HepG2 (cell line): ENCODE results near the gene ZSCAN31. TPM values are rescaled to one million over a fixed set of nuclear protein-coding genes. Genes with fewer than 3 reads are reported as not detected.

Source experiments
- ADNP ChIP-seq: sonication (generic); formaldehyde crosslinking; IDR thresholded peaks from 2 replicates; pipeline ENCODE4 v1.4.0; 2020; ENCODE audit warnings: missing genetic modification reagents
- GZF1 ChIP-seq: sonication (generic); formaldehyde crosslinking; IDR thresholded peaks from 2 replicates; pipeline ENCODE4 v1.5.1; 2020; ENCODE audit warnings: mild to moderate bottlenecking, missing genetic modification reagents
- HNRNPL ChIP-seq: fragments of 200-400 bp; formaldehyde crosslinking; IDR thresholded peaks from 2 replicates; pipeline ENCODE4 v1.6.1; 2017; ENCODE audit warnings: mild to moderate bottlenecking, low read depth, low read length
- ISX ChIP-seq: sonication (generic); formaldehyde crosslinking; conservative IDR thresholded peaks from 2 replicates; pipeline ENCODE4 v1.5.0; 2020; ENCODE audit warnings: missing genetic modification reagents
- KDM6A ChIP-seq: IDR thresholded peaks from 2 replicates; pipeline ENCODE4 v1.6.1; 2016; ENCODE audit warnings: low read depth
- MTA3 ChIP-seq: sonication (generic); formaldehyde crosslinking; IDR thresholded peaks from 2 replicates; pipeline ENCODE4 v1.4.0; 2020; ENCODE audit warnings: missing genetic modification reagents
- MTF1 ChIP-seq: sonication (generic); formaldehyde crosslinking; IDR thresholded peaks from 2 replicates; pipeline ENCODE4 v1.5.0; 2020; ENCODE audit warnings: missing genetic modification reagents
- NFE2L1 ChIP-seq: sonication (generic); formaldehyde crosslinking; IDR thresholded peaks from 2 replicates; pipeline ENCODE4 v1.4.0; 2020; ENCODE audit warnings: missing genetic modification reagents, mild to moderate bottlenecking, borderline replicate concordance
- NR1H2 ChIP-seq: sonication (generic); formaldehyde crosslinking; IDR thresholded peaks from 2 replicates; pipeline ENCODE4 v1.8.1; 2022; ENCODE audit warnings: low read depth, missing genetic modification reagents, borderline replicate concordance
- SKI ChIP-seq: fragments of 450-650 bp; IDR thresholded peaks from one replicate; pipeline ENCODE4 v1.6.1; 2018; ENCODE audit warnings: mild to moderate bottlenecking; ENCODE audit not compliant: partially characterized antibody
- ZNF260 ChIP-seq: sonication (generic); formaldehyde crosslinking; IDR thresholded peaks from 2 replicates; pipeline ENCODE4 v1.4.0; 2020; ENCODE audit warnings: missing genetic modification reagents, low read depth, mild to moderate bottlenecking, borderline replicate concordance
- ZNF543 ChIP-seq: sonication (generic); formaldehyde crosslinking; IDR thresholded peaks from 2 replicates; pipeline ENCODE4 v1.4.0; 2020; ENCODE audit warnings: mild to moderate bottlenecking, missing genetic modification reagents
- ZNF547 ChIP-seq: sonication (generic); formaldehyde crosslinking; IDR thresholded peaks from 2 replicates; pipeline ENCODE4 v1.5.1; 2020; ENCODE audit warnings: mild to moderate bottlenecking, missing genetic modification reagents
- ZSCAN30 ChIP-seq: sonication (generic); formaldehyde crosslinking; IDR thresholded peaks from 2 replicates; pipeline ENCODE4 v1.5.0; 2020; ENCODE audit warnings: mild to moderate bottlenecking, missing genetic modification reagents
- polyA plus RNA-seq, 8 experiments: library from polyadenylated mRNA; depleted of rRNA in 3 of 8; stranded (reverse) in 7 of 8; unstranded in 1 of 8; fragments of >200 nt; fragmentation: Illumina TruSeq in 4 of 8; extraction: Trizol in 4 of 8; gene quantifications; 2 replicates each; pipeline versions ENCODE4 v1.2.1 to v1.2.3, GENCODE V29; 2011 to 2016; ENCODE audit warnings: low read depth in 4 of 8, missing spikeins in 1 of 8, mixed read lengths in 1 of 8; ENCODE audit not compliant: insufficient read depth in 1 of 8
- total RNA-seq, 5 experiments: library from RNA; depleted of rRNA; stranded (reverse); fragments of >200 nt; fragmentation: Illumina TruSeq; extraction: Trizol; gene quantifications; 2 replicates each; pipeline ENCODE4 v1.2.3, GENCODE V29; 2016; ENCODE audit warnings: low read depth in 1 of 5
- TF ChIP-seq, protein P1 (sequence below): sonication (generic); formaldehyde crosslinking; IDR thresholded peaks from 2 replicates; pipeline ENCODE4 v1.4.0; 2020; ENCODE audit warnings: mild to moderate bottlenecking, missing genetic modification reagents
- TF ChIP-seq, protein P2 (sequence below): sonication (generic); formaldehyde crosslinking; IDR thresholded peaks from 2 replicates; pipeline ENCODE4 v1.5.1; 2020; ENCODE audit warnings: mild to moderate bottlenecking, missing genetic modification reagents, moderate library complexity
- TF ChIP-seq, protein P3 (sequence below): sonication (generic); formaldehyde crosslinking; IDR thresholded peaks from 2 replicates; pipeline ENCODE4 v1.5.0; 2020; ENCODE audit warnings: mild to moderate bottlenecking, missing genetic modification reagents
- TF ChIP-seq, protein P4 (sequence below): sonication (generic); formaldehyde crosslinking; IDR thresholded peaks from 2 replicates; pipeline ENCODE4 v1.8.1; 2023; ENCODE audit warnings: mild to moderate bottlenecking, missing genetic modification reagents, borderline replicate concordance

The ZSCAN31 gene
- total and polyA plus RNA-seq, 2 of the 13 experiments (the other 11 are each of a cell fraction or from before 2014, with no cell fraction given) = 5.3 to 6.2 TPM

DNA sequence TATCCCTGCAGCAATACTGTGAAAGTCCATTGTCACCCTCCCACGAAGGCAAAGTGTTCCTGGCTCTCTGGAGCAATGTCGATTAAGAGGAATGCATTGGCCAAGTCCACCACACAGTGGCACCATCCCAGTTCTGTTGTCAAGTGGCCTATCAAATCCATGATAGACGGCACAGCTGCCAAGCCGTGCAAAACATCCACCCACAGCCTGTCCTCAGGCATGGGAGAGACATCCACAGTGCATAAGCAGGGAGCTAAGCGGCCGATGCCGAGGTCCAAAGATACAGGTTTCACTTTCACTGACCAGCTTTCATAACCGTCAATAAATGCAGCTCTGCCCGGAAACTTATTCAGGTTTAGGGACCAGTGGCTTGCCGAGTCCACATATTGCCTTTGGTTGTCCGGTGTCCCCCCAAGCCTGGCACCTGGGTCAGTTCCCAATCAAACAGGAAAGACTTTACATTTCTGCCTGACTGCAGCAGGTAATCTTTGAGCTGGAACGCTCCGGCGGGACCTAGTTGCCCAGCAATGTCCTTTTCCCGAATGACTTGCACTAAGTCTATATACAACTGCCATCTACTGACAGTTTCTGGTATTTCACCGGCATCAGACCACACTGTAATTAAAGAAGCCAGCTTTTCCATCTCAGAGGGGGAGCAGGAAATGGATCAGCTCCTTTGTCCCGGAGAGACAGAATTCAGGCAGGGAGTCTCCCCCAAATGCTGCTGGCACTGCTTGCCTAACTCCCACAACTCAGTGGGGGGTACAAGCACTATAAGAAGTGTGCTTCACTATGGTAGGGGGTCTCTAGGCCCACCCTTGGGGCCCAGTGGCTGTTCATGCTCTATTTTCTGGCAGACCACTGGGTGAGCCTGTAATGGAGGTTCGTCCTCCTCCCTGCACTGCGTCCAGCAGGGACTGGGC is 20.1 kb upstream of the ZSCAN31 start (continued):
- TF ChIP-seq, protein P1, sequence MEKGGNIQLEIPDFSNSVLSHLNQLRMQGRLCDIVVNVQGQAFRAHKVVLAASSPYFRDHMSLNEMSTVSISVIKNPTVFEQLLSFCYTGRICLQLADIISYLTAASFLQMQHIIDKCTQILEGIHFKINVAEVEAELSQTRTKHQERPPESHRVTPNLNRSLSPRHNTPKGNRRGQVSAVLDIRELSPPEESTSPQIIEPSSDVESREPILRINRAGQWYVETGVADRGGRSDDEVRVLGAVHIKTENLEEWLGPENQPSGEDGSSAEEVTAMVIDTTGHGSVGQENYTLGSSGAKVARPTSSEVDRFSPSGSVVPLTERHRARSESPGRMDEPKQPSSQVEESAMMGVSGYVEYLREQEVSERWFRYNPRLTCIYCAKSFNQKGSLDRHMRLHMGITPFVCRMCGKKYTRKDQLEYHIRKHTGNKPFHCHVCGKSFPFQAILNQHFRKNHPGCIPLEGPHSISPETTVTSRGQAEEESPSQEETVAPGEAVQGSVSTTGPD (CRISPR knock-in tag) = no peak
- no peak for TF ChIP-seq ADNP (CRISPR knock-in tag)
- TF ChIP-seq, protein P2, sequence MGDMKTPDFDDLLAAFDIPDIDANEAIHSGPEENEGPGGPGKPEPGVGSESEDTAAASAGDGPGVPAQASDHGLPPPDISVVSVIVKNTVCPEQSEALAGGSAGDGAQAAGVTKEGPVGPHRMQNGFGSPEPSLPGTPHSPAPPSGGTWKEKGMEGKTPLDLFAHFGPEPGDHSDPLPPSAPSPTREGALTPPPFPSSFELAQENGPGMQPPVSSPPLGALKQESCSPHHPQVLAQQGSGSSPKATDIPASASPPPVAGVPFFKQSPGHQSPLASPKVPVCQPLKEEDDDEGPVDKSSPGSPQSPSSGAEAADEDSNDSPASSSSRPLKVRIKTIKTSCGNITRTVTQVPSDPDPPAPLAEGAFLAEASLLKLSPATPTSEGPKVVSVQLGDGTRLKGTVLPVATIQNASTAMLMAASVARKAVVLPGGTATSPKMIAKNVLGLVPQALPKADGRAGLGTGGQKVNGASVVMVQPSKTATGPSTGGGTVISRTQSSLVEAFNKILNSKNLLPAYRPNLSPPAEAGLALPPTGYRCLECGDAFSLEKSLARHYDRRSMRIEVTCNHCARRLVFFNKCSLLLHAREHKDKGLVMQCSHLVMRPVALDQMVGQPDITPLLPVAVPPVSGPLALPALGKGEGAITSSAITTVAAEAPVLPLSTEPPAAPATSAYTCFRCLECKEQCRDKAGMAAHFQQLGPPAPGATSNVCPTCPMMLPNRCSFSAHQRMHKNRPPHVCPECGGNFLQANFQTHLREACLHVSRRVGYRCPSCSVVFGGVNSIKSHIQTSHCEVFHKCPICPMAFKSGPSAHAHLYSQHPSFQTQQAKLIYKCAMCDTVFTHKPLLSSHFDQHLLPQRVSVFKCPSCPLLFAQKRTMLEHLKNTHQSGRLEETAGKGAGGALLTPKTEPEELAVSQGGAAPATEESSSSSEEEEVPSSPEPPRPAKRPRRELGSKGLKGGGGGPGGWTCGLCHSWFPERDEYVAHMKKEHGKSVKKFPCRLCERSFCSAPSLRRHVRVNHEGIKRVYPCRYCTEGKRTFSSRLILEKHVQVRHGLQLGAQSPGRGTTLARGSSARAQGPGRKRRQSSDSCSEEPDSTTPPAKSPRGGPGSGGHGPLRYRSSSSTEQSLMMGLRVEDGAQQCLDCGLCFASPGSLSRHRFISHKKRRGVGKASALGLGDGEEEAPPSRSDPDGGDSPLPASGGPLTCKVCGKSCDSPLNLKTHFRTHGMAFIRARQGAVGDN (CRISPR knock-in tag) = peak; percentile 56
- TF ChIP-seq ZSCAN30 (CRISPR knock-in tag) = no peak
- TF ChIP-seq, protein P3, sequence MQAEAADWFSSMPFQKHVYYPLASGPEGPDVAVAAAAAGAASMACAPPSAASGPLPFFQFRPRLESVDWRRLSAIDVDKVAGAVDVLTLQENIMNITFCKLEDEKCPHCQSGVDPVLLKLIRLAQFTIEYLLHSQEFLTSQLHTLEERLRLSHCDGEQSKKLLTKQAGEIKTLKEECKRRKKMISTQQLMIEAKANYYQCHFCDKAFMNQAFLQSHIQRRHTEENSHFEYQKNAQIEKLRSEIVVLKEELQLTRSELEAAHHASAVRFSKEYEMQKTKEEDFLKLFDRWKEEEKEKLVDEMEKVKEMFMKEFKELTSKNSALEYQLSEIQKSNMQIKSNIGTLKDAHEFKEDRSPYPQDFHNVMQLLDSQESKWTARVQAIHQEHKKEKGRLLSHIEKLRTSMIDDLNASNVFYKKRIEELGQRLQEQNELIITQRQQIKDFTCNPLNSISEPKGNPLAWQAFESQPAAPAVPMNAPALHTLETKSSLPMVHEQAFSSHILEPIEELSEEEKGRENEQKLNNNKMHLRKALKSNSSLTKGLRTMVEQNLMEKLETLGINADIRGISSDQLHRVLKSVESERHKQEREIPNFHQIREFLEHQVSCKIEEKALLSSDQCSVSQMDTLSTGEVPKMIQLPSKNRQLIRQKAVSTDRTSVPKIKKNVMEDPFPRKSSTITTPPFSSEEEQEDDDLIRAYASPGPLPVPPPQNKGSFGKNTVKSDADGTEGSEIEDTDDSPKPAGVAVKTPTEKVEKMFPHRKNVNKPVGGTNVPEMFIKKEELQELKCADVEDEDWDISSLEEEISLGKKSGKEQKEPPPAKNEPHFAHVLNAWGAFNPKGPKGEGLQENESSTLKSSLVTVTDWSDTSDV (CRISPR knock-in tag) = no peak
- TF ChIP-seq, protein P4, sequence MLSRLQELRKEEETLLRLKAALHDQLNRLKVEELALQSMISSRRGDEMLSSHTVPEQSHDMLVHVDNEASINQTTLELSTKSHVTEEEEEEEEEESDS (CRISPR knock-in tag) = no peak
- no peak for TF ChIP-seq NR1H2 (CRISPR knock-in tag)
- no peak for TF ChIP-seq SKI
- 0 out of 2 replicates have a peak, but pooled peaks have one; percentile 21 for TF ChIP-seq ZNF547 (CRISPR knock-in tag)
- TF ChIP-seq MTA3 (CRISPR knock-in tag) = no peak
- TF ChIP-seq GZF1 (CRISPR knock-in tag) = no peak
- no peak for TF ChIP-seq ISX (CRISPR knock-in tag)
- no peak for TF ChIP-seq ZNF260 (CRISPR knock-in tag)
- TF ChIP-seq HNRNPL = no peak
- no peak for TF ChIP-seq KDM6A (CRISPR knock-in tag)
- TF ChIP-seq NFE2L1 (CRISPR knock-in tag) = no peak
- no peak for TF ChIP-seq MTF1 (CRISPR knock-in tag)
- no peak for TF ChIP-seq ZNF543 (CRISPR knock-in tag)
